ENCODE data around the gene SLC8A1. TPM values are rescaled to one million over a fixed set of nuclear protein-coding genes. Genes with fewer than 3 reads are reported as not detected.

The SLC8A1 gene
- total RNA-seq = 1 to 10 TPM in 1 of 2 donors, under 1 TPM in 1; 0.66 to 7.8 TPM

GRCh38 chr2:40451918-40452605 is at the start of gene SLC8A1:
Gene SLC8A1 (minus strand): TSS chr2:40452090.
- Histone ChIP-seq H3K27me3 (peaks cover 0 to 4% of the 10 kb centered on the region in 2 donors), H3K4me1 (peaks cover 5% of the 10 kb centered on the region), H3K27ac (peak within 1 kb of the TSS in 1 of 4 donors; percentile 58), H3K4me3 (no peak within 1 kb of the TSS), H3K9me3 (no peaks in the 10 kb centered on the region), H3K36me3 (replicated peaks in 1 of 2; ENCODE audit: insufficient read depth in 1 of 2, low read depth in 2 of 2) (no peaks in the 10 kb centered on the region)
- ATAC-seq = peak; percentile 51
- WGBS, 2 donors = 2 to 3% methylated on average over 33 to 75 of the region's 82 CpGs
- TF ChIP-seq CTCF (IDR thresholded peaks at IDR 0.05) (no peak), POLR2A (IDR thresholded peaks at IDR 0.05) (no peak)
- DNase-seq = peak in 1 of 4 donors; percentile 13
- intact Hi-C loops (cut with DNase I) = no loop called here

GRCh38 chr2:40499437-40499836 is 47.5 kb upstream of the SLC8A1 start:
- 73 to 84% methylated on average over 2 of the region's 2 CpGs for WGBS, 2 donors
- no peak overlapping the region for H3K27ac ChIP-seq
- intact Hi-C loops (cut with DNase I) = no loop called here
- no peaks in the 10 kb centered on the region for H3K36me3 ChIP-seq (replicated peaks in 1 of 2; ENCODE audit: insufficient read depth in 1 of 2, low read depth in 2 of 2)
- H3K4me3 ChIP-seq = no peak overlapping the region
- H3K27me3 ChIP-seq = no peaks in the 10 kb centered on the region
- TF ChIP-seq POLR2A (IDR thresholded peaks at IDR 0.05) (no peak), CTCF (IDR thresholded peaks at IDR 0.05) (no peak)
- no peaks in the 10 kb centered on the region for H3K4me1 ChIP-seq
- no peak for DNase-seq
- H3K9me3 ChIP-seq = no peaks in the 10 kb centered on the region
- ATAC-seq = no peak

GRCh38 chr2:40497251-40497859 is 45.5 kb upstream of the SLC8A1 start:
- no peak for ATAC-seq
- TF ChIP-seq POLR2A (IDR thresholded peaks at IDR 0.05) (no peak), CTCF (IDR thresholded peaks at IDR 0.05) (no peak)
- intact Hi-C loops (cut with DNase I) = no loop called here
- no peaks in the 10 kb centered on the region for H3K4me1 ChIP-seq
- no peak overlapping the region for H3K27ac ChIP-seq
- no peaks in the 10 kb centered on the region for H3K27me3 ChIP-seq
- DNase-seq = no peak
- no peaks in the 10 kb centered on the region for H3K36me3 ChIP-seq (replicated peaks in 1 of 2; ENCODE audit: insufficient read depth in 1 of 2, low read depth in 2 of 2)
- no peaks in the 10 kb centered on the region for H3K9me3 ChIP-seq
- no peak overlapping the region for H3K4me3 ChIP-seq

GRCh38 chr2:40489678-40489960 is 37.7 kb upstream of the SLC8A1 start:
- Histone ChIP-seq H3K36me3 (replicated peaks in 1 of 2; ENCODE audit: insufficient read depth in 1 of 2, low read depth in 2 of 2) (no peaks in the 10 kb centered on the region), H3K4me1 (peaks cover 16% of the 10 kb centered on the region), H3K27me3 (no peaks in the 10 kb centered on the region), H3K4me3 (no peak overlapping the region), H3K27ac (no peak overlapping the region), H3K9me3 (no peaks in the 10 kb centered on the region)
- WGBS, 2 donors = 68 to 70% methylated on average over 1 of the region's 1 CpG
- intact Hi-C loops (cut with DNase I) = no loop called here
- TF ChIP-seq POLR2A (IDR thresholded peaks at IDR 0.05) = no peak
- no peak for TF ChIP-seq CTCF (IDR thresholded peaks at IDR 0.05)
- ATAC-seq = no peak
- DNase-seq = no peak
